PC-9 (cell line): ENCODE measurements around the gene RAG2. TPM values are rescaled to one million over a fixed set of nuclear protein-coding genes. Genes with fewer than 3 reads are reported as not detected.

Experiments
- BruUV-seq: library from RNA; stranded (reverse); fragments of 400-500 nt; replicated peaks from 2 replicates; lab custom pipeline; 2021; lab: Mats Ljungman, UMichigan
- CTCF ChIA-PET: fragments of 300-600 bp; sonication (Branson Sonifier 250); formaldehyde crosslinking; loops from one replicate; lab custom pipeline; 2022; ENCODE audit warnings: antibody characterized with exemption; lab: Charles Lee
- POLR2A ChIA-PET: fragments of 300-600 bp; sonication (Branson Sonifier 250); formaldehyde crosslinking; loops from one replicate; lab custom pipeline; 2022; ENCODE audit warnings: antibody characterized with exemption; ENCODE audit not compliant: unreplicated experiment; lab: Charles Lee
- DNase-seq, 2 experiments: peaks; one replicate each; pipeline versions ENCODE4 v3.0.0 to v3.0.0-alpha.2; 2015 to 2022; ENCODE audit warnings: mixed read lengths in 1 of 2
- H2AFZ ChIP-seq: fragments of 200-600 bp; sonication (generic); 2 replicates; pipeline ENCODE4 v1.8.1; 2017; ENCODE audit warnings: antibody characterized with exemption
- H3F3A ChIP-seq: fragments of 200-600 bp; sonication (generic); 2 replicates; pipeline ENCODE4 v1.8.1; 2017; ENCODE audit warnings: antibody characterized with exemption, mild to moderate bottlenecking, low read depth; ENCODE audit not compliant: insufficient read depth
- H3K27ac ChIP-seq: fragments of 200-600 bp; sonication (generic); 2 replicates; pipeline ENCODE4 v1.6.1; 2016; ENCODE audit warnings: mixed run types
- H3K27me3 ChIP-seq: fragments of 200-600 bp; sonication (generic); 2 replicates; pipeline ENCODE4 v1.6.1; 2016; ENCODE audit warnings: low read depth, mixed run types; ENCODE audit not compliant: insufficient read depth
- H3K36me3 ChIP-seq: fragments of 200-600 bp; sonication (generic); 2 replicates; pipeline ENCODE4 v1.6.1; 2016; ENCODE audit warnings: low read depth, mixed run types
- H3K4me1 ChIP-seq: fragments of 200-600 bp; sonication (generic); replicated peaks from 2 replicates; pipeline ENCODE4 v1.6.1; 2016; ENCODE audit warnings: mixed run types; ENCODE audit not compliant: insufficient read depth
- H3K4me2 ChIP-seq: fragments of 200-600 bp; sonication (generic); 2 replicates; pipeline ENCODE4 v1.6.1; 2017; ENCODE audit warnings: mixed run types
- H3K4me3 ChIP-seq: fragments of 200-600 bp; sonication (generic); 2 replicates; pipeline ENCODE4 v1.6.1; 2016; ENCODE audit warnings: mixed run types
- H3K79me2 ChIP-seq: fragments of 200-600 bp; sonication (generic); 2 replicates; pipeline ENCODE4 v1.6.1; 2017; ENCODE audit warnings: low read depth, mixed run types
- H3K9me2 ChIP-seq: fragments of 200-600 bp; sonication (generic); 2 replicates; pipeline ENCODE4 v1.8.1; 2017; ENCODE audit warnings: mild to moderate bottlenecking; ENCODE audit not compliant: insufficient read depth
- H3K9me3 ChIP-seq: fragments of 200-600 bp; sonication (generic); 2 replicates; pipeline ENCODE4 v1.8.1; 2016; ENCODE audit warnings: low read depth; ENCODE audit not compliant: insufficient read depth
- H4K20me1 ChIP-seq: fragments of 200-600 bp; sonication (generic); 2 replicates; pipeline ENCODE4 v1.8.1; 2017; ENCODE audit not compliant: insufficient read depth
- EZH2 ChIP-seq: fragments of 200-600 bp; sonication (generic); IDR thresholded peaks from 2 replicates; pipeline ENCODE4 v1.8.0; 2017; ENCODE audit warnings: antibody characterized with exemption, low read depth
- intact Hi-C: fragments of 100-400 bp; cut with micrococcal nuclease; formaldehyde crosslinking; loops from one replicate; pipeline ENCODE4 v1.10.0; 2022; ENCODE audit not compliant: unreplicated experiment
- total RNA-seq: library from RNA; stranded (reverse); gene quantifications from 2 replicates; pipeline ENCODE4 v1.2.3, GENCODE V29; 2021
- TF ChIP-seq, protein P1 (sequence below): fragments of 200-600 bp; sonication (generic); conservative IDR thresholded peaks from 2 replicates; pipeline ENCODE4 v1.6.1; 2017; ENCODE audit warnings: mixed run types, antibody characterized with exemption, mild to moderate bottlenecking, moderate library complexity

RAG2 gene
- total RNA-seq, 1 experiment from 2014 or later = not detected

- Histone ChIP-seq H3K27ac (no peak overlapping the region), H3K36me3 (no peaks in the 10 kb centered on the region), H2AFZ (no peak overlapping the region), H3K9me3 (no peaks in the 10 kb centered on the region), H3F3A (no peaks in the 10 kb centered on the region), H3K27me3 (no peaks in the 10 kb centered on the region), H3K4me2 (no peak overlapping the region), H3K9me2 (no peaks in the 10 kb centered on the region), H4K20me1 (no peaks in the 10 kb centered on the region), H3K4me1 (no peaks in the 10 kb centered on the region), H3K4me3 (no peak overlapping the region), H3K79me2 (no peaks in the 10 kb centered on the region)
- POLR2A ChIA-PET = no interaction called here
- DNase-seq = no peak
- BruUV-seq = no TSS peak
- CTCF ChIA-PET = no interaction called here
- TF ChIP-seq, protein P1, sequence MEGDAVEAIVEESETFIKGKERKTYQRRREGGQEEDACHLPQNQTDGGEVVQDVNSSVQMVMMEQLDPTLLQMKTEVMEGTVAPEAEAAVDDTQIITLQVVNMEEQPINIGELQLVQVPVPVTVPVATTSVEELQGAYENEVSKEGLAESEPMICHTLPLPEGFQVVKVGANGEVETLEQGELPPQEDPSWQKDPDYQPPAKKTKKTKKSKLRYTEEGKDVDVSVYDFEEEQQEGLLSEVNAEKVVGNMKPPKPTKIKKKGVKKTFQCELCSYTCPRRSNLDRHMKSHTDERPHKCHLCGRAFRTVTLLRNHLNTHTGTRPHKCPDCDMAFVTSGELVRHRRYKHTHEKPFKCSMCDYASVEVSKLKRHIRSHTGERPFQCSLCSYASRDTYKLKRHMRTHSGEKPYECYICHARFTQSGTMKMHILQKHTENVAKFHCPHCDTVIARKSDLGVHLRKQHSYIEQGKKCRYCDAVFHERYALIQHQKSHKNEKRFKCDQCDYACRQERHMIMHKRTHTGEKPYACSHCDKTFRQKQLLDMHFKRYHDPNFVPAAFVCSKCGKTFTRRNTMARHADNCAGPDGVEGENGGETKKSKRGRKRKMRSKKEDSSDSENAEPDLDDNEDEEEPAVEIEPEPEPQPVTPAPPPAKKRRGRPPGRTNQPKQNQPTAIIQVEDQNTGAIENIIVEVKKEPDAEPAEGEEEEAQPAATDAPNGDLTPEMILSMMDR = no peak
- TF ChIP-seq EZH2 = no peak
- intact Hi-C loops = no loop called here
These were observed 4.1 kb upstream of the RAG2 start for GRCh38 chr11:36602135-36602534.

DNA sequence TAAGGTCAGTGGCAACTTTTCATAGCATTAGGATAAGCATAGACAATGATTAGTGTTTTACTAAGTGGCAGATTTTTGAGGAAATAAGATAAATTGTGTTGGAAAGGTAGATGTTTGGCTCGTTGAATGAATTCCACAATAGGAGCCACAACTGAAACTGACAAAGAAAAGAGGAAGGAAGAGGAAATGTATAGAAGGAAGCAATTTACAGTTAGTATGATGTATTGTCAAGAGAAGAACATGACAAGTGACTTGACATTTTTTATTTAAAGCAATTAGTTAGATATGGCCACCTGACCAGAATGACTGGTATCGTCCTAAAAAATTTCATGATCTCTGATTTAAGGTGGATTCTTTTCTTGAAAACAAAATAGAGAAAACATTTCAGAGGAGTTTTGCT is 3.1 kb upstream of the RAG2 start:
- CTCF ChIA-PET = no interaction called here
- Histone ChIP-seq H3K36me3 (no peaks in the 10 kb centered on the region), H3K4me3 (no peak overlapping the region), H2AFZ (no peak overlapping the region), H3K9me3 (no peaks in the 10 kb centered on the region), H3K27ac (no peak overlapping the region), H3F3A (no peaks in the 10 kb centered on the region), H3K79me2 (no peaks in the 10 kb centered on the region), H3K4me2 (no peak overlapping the region), H3K9me2 (no peaks in the 10 kb centered on the region), H4K20me1 (no peaks in the 10 kb centered on the region), H3K4me1 (no peaks in the 10 kb centered on the region), H3K27me3 (no peaks in the 10 kb centered on the region)
- DNase-seq = no peak
- intact Hi-C loops = no loop called here
- TF ChIP-seq EZH2 = no peak
- TF ChIP-seq, protein P1 = no peak
- POLR2A ChIA-PET = no interaction called here
- no TSS peak for BruUV-seq

GRCh38 chr11:36600180-36600579 is 2.1 kb upstream of the RAG2 start:
- H3K9me3 ChIP-seq = no peaks in the 10 kb centered on the region
- no peak for TF ChIP-seq EZH2
- TF ChIP-seq, protein P1 = no peak
- H2AFZ ChIP-seq = no peak overlapping the region
- BruUV-seq = no TSS peak
- 0 out of 2 replicates have a peak, but pooled peaks cover 4% of the 10 kb centered on the region for H3K4me1 ChIP-seq
- intact Hi-C loops = no loop called here
- no peak for DNase-seq
- H3K4me2 ChIP-seq = no peak overlapping the region
- no peaks in the 10 kb centered on the region for H3F3A ChIP-seq
- no peaks in the 10 kb centered on the region for H3K36me3 ChIP-seq
- H3K27ac ChIP-seq = no peak overlapping the region
- ChIA-PET CTCF (no interaction called here), POLR2A (no interaction called here)
- H3K79me2 ChIP-seq = no peaks in the 10 kb centered on the region
- no peaks in the 10 kb centered on the region for H4K20me1 ChIP-seq
- no peaks in the 10 kb centered on the region for H3K9me2 ChIP-seq
- no peak overlapping the region for H3K4me3 ChIP-seq
- H3K27me3 ChIP-seq = no peaks in the 10 kb centered on the region
